H1 (cell line): ENCODE measurements around the gene GOLGA6L10. TPM values are rescaled to one million over a fixed set of nuclear protein-coding genes. Genes with fewer than 3 reads are reported as not detected.
"Not testable (repeated sequence)": the region's sequence is repeated elsewhere in the genome, so short reads cannot be mapped to it uniquely, and the experiment has no call there.

ENCODE experiments used
- CTCF ChIA-PET: fragments of 300-600 bp; sonication (Branson Sonifier 250); formaldehyde crosslinking; loops from one replicate; lab custom pipeline; 2021; ENCODE audit not compliant: partially characterized antibody; lab: Charles Lee
- POLR2A ChIA-PET: fragments of 300-600 bp; sonication (Branson Sonifier 250); formaldehyde crosslinking; loops from one replicate; lab custom pipeline; 2021; ENCODE audit warnings: inconsistent platforms; ENCODE audit not compliant: partially characterized antibody; lab: Charles Lee
- DNase-seq, 2 experiments: peaks; one replicate each; pipeline versions ENCODE4 v3.0.0 to v3.0.0-alpha.2; 2010 to 2022; ENCODE audit warnings: low spot score in 2 of 2, low read depth in 1 of 2, mixed read lengths in 1 of 2
- FAIRE-seq: peaks from 2 replicates; lab custom pipeline; 2011; peaks lifted over from hg19 to GRCh38; lab: Jason Lieb, UNC
- H2AFZ ChIP-seq: 2 replicates; pipeline ENCODE4 v1.8.1; 2012; ENCODE audit warnings: low read length, inconsistent platforms
- H2AK5ac ChIP-seq: 2 replicates; pipeline ENCODE4 v1.6.1; 2013; ENCODE audit warnings: low read depth, low read length
- H2BK120ac ChIP-seq: replicated peaks from 2 replicates; pipeline ENCODE3; 2013; ENCODE audit warnings: low read depth, low read length, inconsistent platforms
- H2BK12ac ChIP-seq: 2 replicates; pipeline ENCODE4 v1.6.1; 2013; ENCODE audit warnings: low read depth, low read length
- H2BK15ac ChIP-seq: 2 replicates; pipeline ENCODE4 v1.6.1; 2013; ENCODE audit warnings: low read length
- H2BK20ac ChIP-seq: 2 replicates; pipeline ENCODE4 v1.6.1; 2013; ENCODE audit warnings: low read length
- H2BK5ac ChIP-seq: 2 replicates; pipeline ENCODE4 v1.6.1; 2013; ENCODE audit warnings: low read depth, low read length
- H3K14ac ChIP-seq: 2 replicates; pipeline ENCODE4 v1.6.1; 2013; ENCODE audit warnings: inconsistent platforms; ENCODE audit not compliant: insufficient read length
- H3K18ac ChIP-seq: 2 replicates; pipeline ENCODE4 v1.6.1; 2013; ENCODE audit warnings: low read length; ENCODE audit errors: extremely low read depth
- H3K23ac ChIP-seq: 2 replicates; pipeline ENCODE4 v1.6.1; 2013; ENCODE audit warnings: inconsistent platforms; ENCODE audit not compliant: insufficient read length
- H3K23me2 ChIP-seq: 2 replicates; pipeline ENCODE4 v1.6.1; 2013; ENCODE audit warnings: low read depth, low read length
- H3K27ac ChIP-seq: 2 replicates; pipeline ENCODE4 v1.6.1; 2011; ENCODE audit warnings: low read depth, low read length, inconsistent platforms
- H3K27me3 ChIP-seq, 4 experiments: replicated peaks in 1 of 4; 1 replicate in 1 of 4; 2 replicates in 3 of 4; pipeline versions ENCODE4 v1.6.1 to v1.8.1; 2011 to 2013; ENCODE audit warnings: low read length in 3 of 4, mild to moderate bottlenecking in 3 of 4, inconsistent platforms in 2 of 4, mixed read lengths in 2 of 4, moderate library complexity in 1 of 4; ENCODE audit not compliant: control insufficient read depth in 3 of 4, insufficient read depth in 3 of 4; ENCODE audit errors: extremely low read depth in 1 of 4
- H3K36me3 ChIP-seq, 4 experiments: 2 replicates each; pipeline versions ENCODE4 v1.6.1 to v1.8.1; 2011 to 2013; ENCODE audit warnings: mild to moderate bottlenecking in 4 of 4, low read length in 3 of 4, moderate library complexity in 2 of 4, control low read depth in 1 of 4, inconsistent platforms in 1 of 4; ENCODE audit not compliant: insufficient read depth in 4 of 4, control insufficient read depth in 2 of 4
- H3K4ac ChIP-seq: replicated peaks from 2 replicates; pipeline ENCODE3; 2013; ENCODE audit warnings: low read length, low read depth, mixed read lengths, inconsistent platforms; ENCODE audit not compliant: insufficient read length
- H3K4me1 ChIP-seq, 4 experiments: replicated peaks in 1 of 4; 1 replicate in 1 of 4; 2 replicates in 3 of 4; pipeline versions ENCODE4 v1.6.1 to v1.8.1; 2011 to 2013; ENCODE audit warnings: low read length in 3 of 4, inconsistent platforms in 2 of 4, mixed read lengths in 1 of 4; ENCODE audit not compliant: insufficient read depth in 4 of 4, control insufficient read depth in 3 of 4
- H3K4me2 ChIP-seq, 2 experiments: 2 replicates each; pipeline versions ENCODE4 v1.6.1 to v1.8.1; 2011 to 2013; ENCODE audit warnings: low read depth in 2 of 2, low read length in 2 of 2, control low read depth in 1 of 2, inconsistent platforms in 1 of 2, mild to moderate bottlenecking in 1 of 2; ENCODE audit not compliant: insufficient read depth in 1 of 2
- H3K4me3 ChIP-seq, 4 experiments: fragments of 200-600, 300-600 bp in 1 of 4; sonication (generic), shearing (Covaris generic), sonication (Bioruptor Twin) in 1 of 4; 2 replicates each; pipeline versions ENCODE4 v1.5.1 to v1.8.1; 2011 to 2016; ENCODE audit warnings: low read length in 4 of 4, low read depth in 3 of 4, control low read depth in 2 of 4, inconsistent platforms in 2 of 4, mild to moderate bottlenecking in 2 of 4, mixed read lengths in 1 of 4, moderate library complexity in 1 of 4; ENCODE audit not compliant: insufficient read depth in 2 of 4; ENCODE audit errors: extremely low read depth in 1 of 4
- H3K56ac ChIP-seq: replicated peaks from 2 replicates; pipeline ENCODE3; 2013; ENCODE audit warnings: low read depth, mild to moderate bottlenecking, mixed read lengths, low read length, inconsistent platforms; ENCODE audit not compliant: insufficient read length
- H3K79me1 ChIP-seq: 2 replicates; pipeline ENCODE4 v1.6.1; 2013; ENCODE audit warnings: low read depth, low read length, control low read depth
- H3K79me2 ChIP-seq, 2 experiments: 2 replicates each; pipeline versions ENCODE4 v1.6.1 to v1.8.1; 2012 to 2013; ENCODE audit warnings: low read length in 2 of 2, mild to moderate bottlenecking in 2 of 2, inconsistent platforms in 1 of 2; ENCODE audit not compliant: insufficient read depth in 2 of 2, control insufficient read depth in 1 of 2
- H3K9ac ChIP-seq, 4 experiments: replicated peaks in 1 of 4; 1 replicate in 1 of 4; 2 replicates in 3 of 4; pipeline versions ENCODE4 v1.6.1 to v1.8.1; 2011 to 2013; ENCODE audit warnings: low read depth in 3 of 4, low read length in 3 of 4, control low read depth in 2 of 4, mild to moderate bottlenecking in 2 of 4, moderate library complexity in 2 of 4, inconsistent platforms in 1 of 4; ENCODE audit errors: extremely low read depth in 1 of 4
- H3K9me3 ChIP-seq, 2 experiments: 2 replicates each; pipeline versions ENCODE4 v1.6.1 to v1.8.1; 2012 to 2013; ENCODE audit warnings: mild to moderate bottlenecking in 2 of 2, moderate library complexity in 2 of 2, control low read depth in 1 of 2, inconsistent platforms in 1 of 2, low read depth in 1 of 2, low read length in 1 of 2, mixed read lengths in 1 of 2; ENCODE audit not compliant: insufficient read depth in 2 of 2
- H4K20me1 ChIP-seq, 2 experiments: replicated peaks in 1 of 2; 2 replicates each; pipeline versions ENCODE3 to v1.8.1; 2011 to 2013; ENCODE audit warnings: inconsistent platforms in 2 of 2, low read length in 2 of 2, mild to moderate bottlenecking in 1 of 2; ENCODE audit not compliant: insufficient read depth in 2 of 2, control insufficient read depth in 1 of 2
- H4K5ac ChIP-seq: 2 replicates; pipeline ENCODE4 v1.6.1; 2013; ENCODE audit warnings: low read length, low read depth, mixed read lengths, inconsistent platforms; ENCODE audit not compliant: insufficient read length
- H4K8ac ChIP-seq: 2 replicates; pipeline ENCODE4 v1.8.0; 2013; ENCODE audit warnings: mild to moderate bottlenecking, moderate library complexity, low read length, inconsistent platforms; ENCODE audit not compliant: insufficient read depth; ENCODE audit errors: extremely low read depth
- H4K91ac ChIP-seq: replicated peaks from 2 replicates; pipeline ENCODE3; 2013; ENCODE audit warnings: low read length, mixed read lengths, inconsistent platforms; ENCODE audit not compliant: insufficient read length
- WGBS, 2 experiments: shearing (Covaris generic) in 1 of 2; methylation state at CpG; one replicate each; pipeline versions ENCODE4 v1.1.6 to v1.1.7; 2013 to 2015; ENCODE audit warnings: low lambda C conversion rate in 2 of 2, mixed read lengths in 2 of 2, inconsistent platforms in 1 of 2, low coverage in 1 of 2, missing lambda C conversion rate in 1 of 2; ENCODE audit not compliant: insufficient replicate concordance in 2 of 2, insufficient coverage in 1 of 2, insufficient read length in 1 of 2; ENCODE audit errors: extremely low coverage in 1 of 2, missing lambda C conversion rate in 1 of 2; 5-methylcytosine and 5-hydroxymethylcytosine counted together
- polyA plus RNA-seq, 7 experiments: library from polyadenylated mRNA; depleted of rRNA in 3 of 7; stranded (reverse) in 5 of 7; unstranded in 2 of 7; fragments of >200 nt in 5 of 7; fragments of 200-250 nt in 2 of 7; gene quantifications; 1 replicate in 5 of 7; 2 replicates in 1 of 7; 4 replicates in 1 of 7; pipeline versions ENCODE4 v1.2.1 to v1.2.3, GENCODE V29; 2011 to 2013; ENCODE audit warnings: missing spikeins in 2 of 7, mixed read lengths in 2 of 7
- total RNA-seq: library from RNA; stranded (reverse); fragmentation: NEBNext Ultra II Directional; extraction: Animal tissue kit (Norgen Biotek cat#: 25700); gene quantifications from 2 replicates; pipeline ENCODE4 v1.2.1, GENCODE V29; 2021

The GOLGA6L10 gene
- total and polyA plus RNA-seq, 2 of the 8 experiments (the other 6 are each of a cell fraction or from before 2014, with no cell fraction given) = 0.91 to 4.0 TPM

GRCh38 chr15:82337051-82337450, 12.2 kb downstream of the GOLGA6L10 start:
- H2BK15ac ChIP-seq, H3K4ac ChIP-seq, H3K27me3 ChIP-seq, H2BK120ac ChIP-seq, H3K23ac ChIP-seq, H4K5ac ChIP-seq, POLR2A ChIA-PET, DNase-seq, H3K4me2 ChIP-seq, H4K91ac ChIP-seq, H3K36me3 ChIP-seq, H3K56ac ChIP-seq, H3K79me1 ChIP-seq, H2AK5ac ChIP-seq, H3K9ac ChIP-seq, H3K27ac ChIP-seq, H3K4me1 ChIP-seq, H2BK20ac ChIP-seq, H3K18ac ChIP-seq, CTCF ChIA-PET, FAIRE-seq, H2BK12ac ChIP-seq, H4K20me1 ChIP-seq, H4K8ac ChIP-seq, H2AFZ ChIP-seq, H3K79me2 ChIP-seq, H3K9me3 ChIP-seq, H2BK5ac ChIP-seq, H3K14ac ChIP-seq, H3K4me3 ChIP-seq, H3K23me2 ChIP-seq: not testable (repeated sequence)
- WGBS, 2 experiments = 92% methylated on average over 2 of the region's 5 CpGs; no CpG with 5 or more reads in 1 of the 2 experiments

GRCh38 chr15:82336180-82336647, 13.1 kb downstream of the GOLGA6L10 start:
- H2BK20ac ChIP-seq, H4K5ac ChIP-seq, H2AFZ ChIP-seq, H4K20me1 ChIP-seq, H3K36me3 ChIP-seq, H3K79me2 ChIP-seq, H3K27me3 ChIP-seq, H3K56ac ChIP-seq, H3K4me3 ChIP-seq, H3K23ac ChIP-seq, H4K91ac ChIP-seq, FAIRE-seq, CTCF ChIA-PET, H2BK15ac ChIP-seq, H3K23me2 ChIP-seq, H2AK5ac ChIP-seq, H3K9ac ChIP-seq, H3K79me1 ChIP-seq, H2BK5ac ChIP-seq, H4K8ac ChIP-seq, H3K27ac ChIP-seq, H3K4ac ChIP-seq, H3K18ac ChIP-seq, H3K14ac ChIP-seq, H3K4me1 ChIP-seq, H2BK120ac ChIP-seq, POLR2A ChIA-PET, H2BK12ac ChIP-seq, H3K9me3 ChIP-seq, H3K4me2 ChIP-seq: not testable (repeated sequence)
- DNase-seq = peak in 1 of 2 experiments; percentile 46
- WGBS, 2 experiments = 91% methylated on average over 3 of the region's 10 CpGs; no CpG with 5 or more reads in 1 of the 2 experiments
